ENCODE results near the gene SPATA32. TPM values are rescaled to one million over a fixed set of nuclear protein-coding genes. Genes with fewer than 3 reads are reported as not detected.
A peak's percentile ranks its signal among the peaks of the same experiment; 100 is the strongest.

SPATA32 gene
- polyA plus RNA-seq, 2 donors = not detected

DNA sequence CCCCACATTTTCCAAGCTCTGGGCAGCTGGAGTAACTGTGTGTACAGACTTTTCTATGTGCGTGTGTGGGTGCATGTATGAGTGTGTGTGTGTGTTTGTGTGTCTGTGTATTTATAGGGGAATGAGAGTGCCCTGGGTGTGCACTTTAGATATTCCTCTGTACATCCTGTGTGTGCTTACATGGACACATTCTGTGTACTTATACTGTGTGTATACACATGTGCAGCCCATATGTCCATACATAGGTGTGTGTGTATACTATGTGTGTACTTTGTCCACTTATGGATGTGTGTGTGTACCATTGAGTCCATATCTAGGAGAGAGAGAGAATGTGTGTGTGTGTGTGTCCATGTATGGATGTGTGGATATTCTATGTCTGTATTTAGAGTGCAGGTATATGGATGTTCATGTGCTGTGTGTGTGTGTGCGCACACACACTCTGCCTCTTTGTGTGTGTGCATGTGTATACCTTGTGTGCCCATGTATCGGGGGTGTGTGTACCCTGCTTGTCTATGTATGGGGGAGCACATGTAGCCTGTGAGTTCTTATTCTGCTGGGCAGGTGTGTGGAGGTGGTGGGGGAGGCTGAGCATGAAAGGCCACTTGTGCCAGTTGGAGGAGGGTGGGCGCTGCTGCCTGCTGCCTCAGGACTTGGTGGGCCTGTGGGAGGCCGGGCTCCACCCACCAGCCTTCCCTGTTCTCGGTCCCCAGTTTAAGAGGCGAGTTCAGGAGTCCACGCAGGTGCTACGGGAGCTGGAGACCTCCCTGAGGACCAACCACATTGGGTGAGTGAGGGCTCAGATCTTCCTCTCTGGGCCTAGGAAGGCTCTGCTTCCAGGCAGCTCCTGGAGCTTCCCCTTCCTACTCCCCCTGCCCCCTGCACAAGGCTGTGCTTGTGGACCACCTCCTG is 29.1 kb downstream of the SPATA32 start:
- Histone ChIP-seq H3K9me3 (ENCODE audit: control insufficient read depth in 2 of 2, insufficient read depth in 1 of 2, low read depth in 1 of 2, low read length in 1 of 2) (no peaks in the 10 kb centered on the region), H3K36me3 (ENCODE audit: control insufficient read depth in 2 of 2, insufficient read depth in 2 of 2, low read length in 1 of 2) (peaks cover 0 to 6% of the 10 kb centered on the region in 2 donors), H3K27me3 (ENCODE audit: control insufficient read depth in 1 of 2, insufficient read depth in 2 of 2, low read length in 2 of 2) (no peaks in the 10 kb centered on the region), H3K4me1 (ENCODE audit: control insufficient read depth in 2 of 2, insufficient read depth in 2 of 2, low read length in 1 of 2) (peaks cover 0 to 17% of the 10 kb centered on the region in 2 donors), H3K27ac (ENCODE audit: low read depth in 2 of 2, low read length in 1 of 2) (no peak overlapping the region), H3K4me3 (ENCODE audit: low read depth in 1 of 2, low read length in 2 of 2) (no peak overlapping the region)
- WGBS, 2 donors = 90 to 92% methylated on average over 9 of the region's 9 CpGs

DNA sequence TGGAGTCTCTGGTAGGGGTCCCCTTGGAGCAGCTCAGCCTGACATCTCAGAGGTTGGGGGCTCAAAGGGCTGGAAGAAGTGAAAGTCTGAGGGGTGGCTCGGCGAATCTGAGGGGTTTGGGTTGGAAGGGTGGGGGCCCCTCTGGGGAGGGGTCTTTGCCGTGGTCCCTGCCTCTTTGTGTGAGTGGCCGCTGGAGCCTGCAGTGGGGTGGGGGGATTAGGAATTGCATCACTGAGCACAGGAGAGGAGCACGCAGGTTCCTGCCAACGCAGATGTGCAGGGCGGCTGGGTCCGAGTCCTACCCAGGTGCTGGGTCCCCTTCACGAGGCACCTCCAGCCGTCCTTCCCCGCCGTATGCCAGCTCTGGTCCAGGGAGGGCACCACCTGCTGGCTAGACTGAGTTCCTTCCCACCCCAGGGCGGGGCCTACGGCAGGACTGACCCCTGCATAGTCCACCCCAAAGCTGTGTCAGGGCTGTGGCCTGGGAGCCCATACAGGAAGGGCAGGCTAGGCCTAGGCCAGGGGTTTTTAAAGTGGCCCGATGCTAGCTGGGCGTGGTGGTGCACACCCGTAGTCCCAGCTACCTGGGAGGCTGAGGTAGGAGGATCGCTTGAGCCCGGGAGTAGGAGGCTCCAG is 30.3 kb downstream of the SPATA32 start:
- H3K36me3 ChIP-seq (ENCODE audit: control insufficient read depth in 2 of 2, insufficient read depth in 2 of 2, low read length in 1 of 2) = peaks cover 0 to 2% of the 10 kb centered on the region in 2 donors
- peak overlapping the region in 1 of 2 donors; percentile 63 for H3K27ac ChIP-seq (ENCODE audit: low read depth in 2 of 2, low read length in 1 of 2)
- H3K4me3 ChIP-seq (ENCODE audit: low read depth in 1 of 2, low read length in 2 of 2) = no peak overlapping the region
- H3K4me1 ChIP-seq (ENCODE audit: control insufficient read depth in 2 of 2, insufficient read depth in 2 of 2, low read length in 1 of 2) = peaks cover 0 to 17% of the 10 kb centered on the region in 2 donors
- no peaks in the 10 kb centered on the region for H3K9me3 ChIP-seq (ENCODE audit: control insufficient read depth in 2 of 2, insufficient read depth in 1 of 2, low read depth in 1 of 2, low read length in 1 of 2)
- H3K27me3 ChIP-seq (ENCODE audit: control insufficient read depth in 1 of 2, insufficient read depth in 2 of 2, low read length in 2 of 2) = no peaks in the 10 kb centered on the region
- WGBS, 2 donors = 66 to 81% methylated on average over 19 of the region's 19 CpGs

DNA sequence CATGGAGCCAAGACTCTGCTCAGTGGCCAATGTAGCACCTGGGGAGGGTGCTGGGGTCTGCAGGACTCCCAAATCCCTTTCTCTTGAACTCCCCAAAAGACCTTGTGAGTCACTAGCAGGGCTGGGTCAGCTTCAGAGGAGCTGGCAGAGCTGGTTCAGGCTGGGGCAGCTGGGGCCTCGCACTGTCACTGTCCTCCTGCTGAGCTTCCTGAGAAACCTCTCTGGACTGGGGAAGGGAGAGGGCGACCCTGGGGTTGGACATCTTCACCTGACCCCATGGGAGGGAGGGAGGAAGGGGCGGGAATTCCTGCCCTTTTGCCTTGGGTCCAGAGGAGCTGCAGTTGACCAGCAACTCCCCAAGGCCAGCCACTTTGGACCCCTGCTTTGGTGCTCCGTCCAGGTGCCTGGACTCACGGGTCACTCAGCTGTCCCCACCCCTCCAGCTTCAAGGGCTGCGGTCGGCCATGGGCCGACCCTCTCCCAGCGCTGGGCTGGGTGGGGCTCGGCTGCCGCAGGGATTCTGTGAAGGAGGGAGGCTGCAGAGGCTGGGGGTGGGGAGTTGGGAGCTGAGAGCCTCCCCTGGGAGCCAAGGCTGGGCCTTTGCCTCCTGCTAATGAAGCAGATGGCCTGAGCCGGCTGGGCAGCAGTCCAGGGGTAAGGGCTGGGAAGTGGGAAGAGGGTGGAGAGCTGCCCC is 31.0 kb downstream of the SPATA32 start:
- Histone ChIP-seq H3K36me3 (ENCODE audit: control insufficient read depth in 2 of 2, insufficient read depth in 2 of 2, low read length in 1 of 2) (peaks cover 0 to 2% of the 10 kb centered on the region in 2 donors), H3K4me3 (ENCODE audit: low read depth in 1 of 2, low read length in 2 of 2) (no peak overlapping the region), H3K4me1 (ENCODE audit: control insufficient read depth in 2 of 2, insufficient read depth in 2 of 2, low read length in 1 of 2) (peaks cover 0 to 17% of the 10 kb centered on the region in 2 donors), H3K9me3 (ENCODE audit: control insufficient read depth in 2 of 2, insufficient read depth in 1 of 2, low read depth in 1 of 2, low read length in 1 of 2) (no peaks in the 10 kb centered on the region), H3K27ac (ENCODE audit: low read depth in 2 of 2, low read length in 1 of 2) (peak overlapping the region in 1 of 2 donors; percentile 63), H3K27me3 (ENCODE audit: control insufficient read depth in 1 of 2, insufficient read depth in 2 of 2, low read length in 2 of 2) (no peaks in the 10 kb centered on the region)
- 48 to 51% methylated on average over 12 of the region's 12 CpGs for WGBS, 2 donors

DNA sequence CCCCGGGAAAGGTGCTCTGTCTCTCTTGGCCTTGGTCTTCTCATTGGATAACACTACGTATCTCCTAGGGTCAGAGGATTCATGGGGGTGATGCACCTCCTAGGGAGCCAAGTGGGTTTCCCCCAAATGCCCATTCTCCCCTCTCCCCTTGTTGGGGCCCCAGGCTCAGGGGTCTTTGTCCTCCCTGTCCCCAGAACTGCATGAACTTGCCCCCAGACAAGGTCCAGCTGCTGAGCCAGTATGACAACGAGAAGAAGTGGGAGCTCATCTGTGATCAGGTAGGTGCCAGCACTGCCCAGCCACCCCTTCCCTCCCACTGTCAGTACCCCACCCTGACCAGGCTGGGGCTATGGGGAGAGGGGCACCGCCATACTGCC is 31.5 kb downstream of the SPATA32 start:
- H3K27me3 ChIP-seq (ENCODE audit: control insufficient read depth in 1 of 2, insufficient read depth in 2 of 2, low read length in 2 of 2) = no peaks in the 10 kb centered on the region
- peaks cover 0 to 17% of the 10 kb centered on the region in 2 donors for H3K4me1 ChIP-seq (ENCODE audit: control insufficient read depth in 2 of 2, insufficient read depth in 2 of 2, low read length in 1 of 2)
- no peak overlapping the region for H3K4me3 ChIP-seq (ENCODE audit: low read depth in 1 of 2, low read length in 2 of 2)
- H3K36me3 ChIP-seq (ENCODE audit: control insufficient read depth in 2 of 2, insufficient read depth in 2 of 2, low read length in 1 of 2) = peaks cover 0 to 2% of the 10 kb centered on the region in 2 donors
- peak overlapping the region in 1 of 2 donors; percentile 63 for H3K27ac ChIP-seq (ENCODE audit: low read depth in 2 of 2, low read length in 1 of 2)
- 79 to 80% methylated on average over 4 of the region's 4 CpGs for WGBS, 2 donors
- no peaks in the 10 kb centered on the region for H3K9me3 ChIP-seq (ENCODE audit: control insufficient read depth in 2 of 2, insufficient read depth in 1 of 2, low read depth in 1 of 2, low read length in 1 of 2)

DNA sequence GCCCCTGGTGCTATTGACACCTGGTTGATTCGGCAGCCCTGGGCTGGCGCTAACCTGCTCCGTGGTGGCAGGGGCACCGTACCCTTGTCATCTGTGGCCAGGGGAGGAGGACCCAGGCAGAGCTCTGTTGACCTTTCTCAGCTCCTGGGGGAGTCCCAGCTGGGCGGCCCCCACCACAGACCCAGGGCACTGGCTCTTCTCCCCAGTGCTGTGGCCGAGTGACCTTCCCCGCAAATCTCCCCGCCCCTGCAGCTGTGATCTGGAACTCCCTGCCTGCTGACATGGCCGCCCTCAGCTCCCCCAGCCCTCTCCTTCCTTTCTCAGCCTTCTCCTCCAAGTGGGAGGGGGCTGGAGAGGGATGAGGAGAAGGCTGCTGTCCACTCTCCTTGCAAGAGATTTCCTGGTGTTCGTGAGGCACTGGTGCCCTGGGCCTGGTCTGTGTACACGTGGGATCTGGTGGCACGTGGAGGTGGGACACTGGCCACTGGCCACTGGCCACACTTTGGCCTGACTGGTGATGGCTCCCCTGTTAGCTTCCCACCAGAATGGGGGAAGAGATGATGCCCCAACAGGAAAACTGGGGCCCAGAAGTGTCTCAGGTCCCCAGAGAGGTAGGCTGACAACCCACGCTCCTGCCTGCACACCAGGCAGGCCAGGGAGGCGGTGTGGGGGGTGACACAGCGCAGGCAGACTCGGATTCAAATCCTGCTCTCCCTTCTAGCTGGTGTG is 32.0 kb downstream of the SPATA32 start:
- Histone ChIP-seq H3K27ac (ENCODE audit: low read depth in 2 of 2, low read length in 1 of 2) (peak overlapping the region; percentile 36 to 43), H3K4me3 (ENCODE audit: low read depth in 1 of 2, low read length in 2 of 2) (no peak overlapping the region), H3K36me3 (ENCODE audit: control insufficient read depth in 2 of 2, insufficient read depth in 2 of 2, low read length in 1 of 2) (peaks cover 0 to 2% of the 10 kb centered on the region in 2 donors), H3K9me3 (ENCODE audit: control insufficient read depth in 2 of 2, insufficient read depth in 1 of 2, low read depth in 1 of 2, low read length in 1 of 2) (no peaks in the 10 kb centered on the region), H3K4me1 (ENCODE audit: control insufficient read depth in 2 of 2, insufficient read depth in 2 of 2, low read length in 1 of 2) (peaks cover 0 to 17% of the 10 kb centered on the region in 2 donors), H3K27me3 (ENCODE audit: control insufficient read depth in 1 of 2, insufficient read depth in 2 of 2, low read length in 2 of 2) (no peaks in the 10 kb centered on the region)
- 77 to 82% methylated on average over 16 of the region's 16 CpGs for WGBS, 2 donors

DNA sequence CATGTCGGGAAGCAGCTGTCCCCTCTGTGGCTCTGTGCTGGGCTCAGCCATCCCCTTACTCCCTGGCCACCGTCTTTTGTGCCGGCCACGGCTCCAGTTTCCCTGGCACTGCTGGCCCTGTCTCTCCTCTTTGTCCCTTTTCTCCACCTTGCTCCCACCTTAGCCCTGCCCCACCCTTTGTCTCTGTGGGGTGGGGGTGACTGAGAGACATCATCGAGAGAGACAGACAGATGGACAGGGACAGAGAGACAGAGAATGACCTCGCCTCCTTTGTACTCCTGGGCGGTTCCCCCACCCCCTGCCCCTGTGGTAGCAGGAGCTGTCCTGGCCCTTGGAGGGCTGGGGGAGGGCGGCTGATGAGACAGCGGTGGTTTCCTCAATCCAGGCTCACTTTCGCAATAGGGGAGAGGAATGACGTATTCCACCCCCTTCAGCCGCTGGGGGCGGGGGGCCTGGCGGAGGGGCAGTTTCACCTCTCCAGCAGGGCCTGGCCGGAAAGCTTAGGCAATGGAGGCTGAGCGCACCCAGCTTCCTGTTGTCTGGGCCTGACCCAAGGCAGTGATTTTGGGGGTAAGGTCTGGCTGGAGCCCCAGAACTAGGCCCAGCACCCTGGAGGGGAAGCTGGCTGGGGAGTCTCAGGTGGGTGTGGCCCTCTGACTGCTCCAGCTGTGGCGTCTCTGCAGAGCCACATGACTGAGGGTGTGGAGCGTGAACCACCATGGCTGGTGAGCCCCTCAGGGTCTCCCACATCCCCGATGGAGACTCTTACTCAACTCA is 32.9 kb downstream of the SPATA32 start:
- H3K27me3 ChIP-seq (ENCODE audit: control insufficient read depth in 1 of 2, insufficient read depth in 2 of 2, low read length in 2 of 2) = no peaks in the 10 kb centered on the region
- no peaks in the 10 kb centered on the region for H3K9me3 ChIP-seq (ENCODE audit: control insufficient read depth in 2 of 2, insufficient read depth in 1 of 2, low read depth in 1 of 2, low read length in 1 of 2)
- H3K4me1 ChIP-seq (ENCODE audit: control insufficient read depth in 2 of 2, insufficient read depth in 2 of 2, low read length in 1 of 2) = peaks cover 0 to 17% of the 10 kb centered on the region in 2 donors
- peak overlapping the region; percentile 36 to 79 for H3K27ac ChIP-seq (ENCODE audit: low read depth in 2 of 2, low read length in 1 of 2)
- peaks cover 0 to 2% of the 10 kb centered on the region in 2 donors for H3K36me3 ChIP-seq (ENCODE audit: control insufficient read depth in 2 of 2, insufficient read depth in 2 of 2, low read length in 1 of 2)
- no peak overlapping the region for H3K4me3 ChIP-seq (ENCODE audit: low read depth in 1 of 2, low read length in 2 of 2)
- WGBS, 2 donors = 38 to 48% methylated on average over 19 of the region's 19 CpGs

DNA sequence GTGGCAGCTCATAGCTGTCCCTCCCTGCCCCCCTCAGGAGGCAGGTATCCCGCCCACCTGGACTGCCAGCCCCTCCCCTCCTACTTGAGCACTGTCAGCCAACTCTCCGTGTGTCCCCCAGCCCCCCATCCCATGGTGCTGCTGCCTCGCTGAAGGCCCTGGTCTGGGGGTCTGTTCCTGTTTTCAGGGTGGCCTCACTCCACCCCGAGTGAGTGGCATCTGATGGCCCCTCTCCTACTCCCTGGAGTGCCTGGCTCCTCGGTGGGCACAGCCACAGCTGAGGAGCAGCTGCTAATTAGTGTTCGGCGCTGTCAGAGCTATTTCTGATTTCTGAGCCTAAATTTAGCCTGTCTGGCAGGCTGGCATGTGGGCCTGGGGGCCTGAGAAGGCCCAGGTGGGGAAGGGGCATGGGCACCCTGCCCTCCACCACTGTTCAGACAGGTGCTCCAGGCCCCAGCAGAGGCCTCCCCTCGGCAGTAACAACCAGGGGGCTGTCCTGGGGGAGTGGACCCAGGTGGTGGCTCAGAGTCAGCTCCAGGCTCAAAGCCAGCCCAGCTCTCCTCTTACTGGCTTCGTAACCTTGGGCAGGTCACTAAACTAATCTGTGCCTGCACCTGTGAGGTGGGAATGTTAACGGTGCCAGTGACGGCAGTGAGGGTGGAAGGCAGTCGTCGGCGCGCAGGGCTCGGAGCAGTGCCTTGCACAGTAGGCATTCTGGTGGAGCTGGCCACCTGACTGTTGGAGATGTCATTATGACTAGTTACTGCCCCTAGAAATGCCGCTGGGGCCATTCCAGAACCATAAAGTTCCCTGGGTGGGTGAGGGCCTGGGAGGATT is 33.8 kb downstream of the SPATA32 start:
- Histone ChIP-seq H3K4me1 (ENCODE audit: control insufficient read depth in 2 of 2, insufficient read depth in 2 of 2, low read length in 1 of 2) (peaks cover 0 to 17% of the 10 kb centered on the region in 2 donors), H3K27me3 (ENCODE audit: control insufficient read depth in 1 of 2, insufficient read depth in 2 of 2, low read length in 2 of 2) (no peaks in the 10 kb centered on the region), H3K27ac (ENCODE audit: low read depth in 2 of 2, low read length in 1 of 2) (peak overlapping the region; percentile 36 to 79), H3K36me3 (ENCODE audit: control insufficient read depth in 2 of 2, insufficient read depth in 2 of 2, low read length in 1 of 2) (peaks cover 0 to 2% of the 10 kb centered on the region in 2 donors), H3K9me3 (ENCODE audit: control insufficient read depth in 2 of 2, insufficient read depth in 1 of 2, low read depth in 1 of 2, low read length in 1 of 2) (no peaks in the 10 kb centered on the region), H3K4me3 (ENCODE audit: low read depth in 1 of 2, low read length in 2 of 2) (no peak overlapping the region)
- WGBS, 2 donors = 52 to 68% methylated on average over 17 of the region's 17 CpGs
